SJCRH30 (cell line): ENCODE results near the gene AKR1C1. TPM values are rescaled to one million over a fixed set of nuclear protein-coding genes. Genes with fewer than 3 reads are reported as not detected.
"Not testable (repeated sequence)": the region's sequence is repeated elsewhere in the genome, so short reads cannot be mapped to it uniquely, and the experiment has no call there.

Experiments
- DNase-seq, 2 experiments: peaks; one replicate each; pipeline ENCODE4 v3.0.0-alpha.2; 2015 to 2020
- H3K27ac ChIP-seq: fragments of 250-450 bp; sonication (Bioruptor Pico); 2 replicates; pipeline ENCODE4 v1.5.1; 2020; ENCODE audit warnings: mild to moderate bottlenecking, moderate library complexity
- H3K27me3 ChIP-seq: fragments of 250-450 bp; sonication (Bioruptor Pico); 2 replicates; pipeline ENCODE4 v1.5.1; 2020; ENCODE audit warnings: mild to moderate bottlenecking, moderate library complexity
- H3K36me3 ChIP-seq: fragments of 250-450 bp; sonication (Bioruptor Pico); 2 replicates; pipeline ENCODE4 v1.5.1; 2020; ENCODE audit warnings: mild to moderate bottlenecking, moderate library complexity
- H3K4me1 ChIP-seq: fragments of 250-450 bp; sonication (Bioruptor Pico); 2 replicates; pipeline ENCODE4 v1.5.1; 2020; ENCODE audit warnings: mild to moderate bottlenecking, moderate library complexity
- H3K4me3 ChIP-seq: fragments of 250-450 bp; sonication (Bioruptor Pico); 2 replicates; pipeline ENCODE4 v1.5.1; 2020; ENCODE audit warnings: mild to moderate bottlenecking, moderate library complexity
- H3K9me3 ChIP-seq: fragments of 250-450 bp; sonication (Bioruptor Pico); replicated peaks from 2 replicates; pipeline ENCODE4 v1.5.1; 2020; ENCODE audit warnings: mild to moderate bottlenecking, moderate library complexity
- total RNA-seq: library from RNA; depleted of rRNA; stranded (reverse); fragments of >200 nt; shearing (Covaris generic); gene quantifications from 2 replicates; pipeline ENCODE4 v1.2.3, GENCODE V29; 2014

Gene AKR1C1
- total RNA-seq, 1 experiment from 2014 or later, result 3.6 TPM

GRCh38 chr10:4943416-4943815 lies 19.8 kb upstream of the AKR1C1 start:
- peak overlapping the region; percentile 67 for H3K27ac ChIP-seq

GRCh38 chr10:4943821-4944220 lies 19.4 kb upstream of the AKR1C1 start:
- H3K36me3 ChIP-seq, result no peaks in the 10 kb centered on the region
- peaks cover 18% of the 10 kb centered on the region for H3K4me1 ChIP-seq
- peak overlapping the region; percentile 67 for H3K27ac ChIP-seq
- DNase-seq, result peak; percentile 15 to 47
- no peaks in the 10 kb centered on the region for H3K27me3 ChIP-seq
- no peak overlapping the region for H3K4me3 ChIP-seq
- no peaks in the 10 kb centered on the region for H3K9me3 ChIP-seq

More at GRCh38 chr10:4943416-4943815, 19.8 kb upstream of the AKR1C1 start:
- not testable (repeated sequence) for H3K4me3 ChIP-seq, H3K9me3 ChIP-seq, H3K36me3 ChIP-seq, H3K27me3 ChIP-seq
- H3K4me1 ChIP-seq, result peaks cover 18% of the 10 kb centered on the region
- peak; percentile 5 to 60 for DNase-seq

- peaks cover 18% of the 10 kb centered on the region for H3K4me1 ChIP-seq
- H3K27ac ChIP-seq, result no peak overlapping the region
- no peak overlapping the region for H3K4me3 ChIP-seq
- no peaks in the 10 kb centered on the region for H3K9me3 ChIP-seq
- no peak for DNase-seq
- H3K27me3 ChIP-seq, result no peaks in the 10 kb centered on the region
- H3K36me3 ChIP-seq, result no peaks in the 10 kb centered on the region
Observed at GRCh38 chr10:4944841-4945240, 18.4 kb upstream of the AKR1C1 start.

GRCh38 chr10:4945766-4946717 lies 17.2 kb upstream of the AKR1C1 start:
- H3K9me3 ChIP-seq, result no peaks in the 10 kb centered on the region
- H3K27me3 ChIP-seq, result no peaks in the 10 kb centered on the region
- H3K27ac ChIP-seq, result no peak overlapping the region
- no peak overlapping the region for H3K4me3 ChIP-seq
- DNase-seq, result no peak
- H3K4me1 ChIP-seq, result peaks cover 18% of the 10 kb centered on the region
- H3K36me3 ChIP-seq, result no peaks in the 10 kb centered on the region

- H3K27me3 ChIP-seq, result no peaks in the 10 kb centered on the region
- H3K27ac ChIP-seq, result no peak overlapping the region
- peaks cover 18% of the 10 kb centered on the region for H3K4me1 ChIP-seq
- peak in 1 of 2 experiments; percentile 4 for DNase-seq
- no peaks in the 10 kb centered on the region for H3K9me3 ChIP-seq
- no peak overlapping the region for H3K4me3 ChIP-seq
- H3K36me3 ChIP-seq, result no peaks in the 10 kb centered on the region
Observed at GRCh38 chr10:4947039-4947634, 16.1 kb upstream of the AKR1C1 start.

- no peaks in the 10 kb centered on the region for H3K36me3 ChIP-seq
- no peak overlapping the region for H3K27ac ChIP-seq
- no peaks in the 10 kb centered on the region for H3K27me3 ChIP-seq
- no peak overlapping the region for H3K4me3 ChIP-seq
- peaks cover 12% of the 10 kb centered on the region for H3K4me1 ChIP-seq
- no peak for DNase-seq
- H3K9me3 ChIP-seq, result no peaks in the 10 kb centered on the region
Observed at GRCh38 chr10:4947635-4948596, 15.3 kb upstream of the AKR1C1 start.

- H3K27ac ChIP-seq, result not testable (repeated sequence)
Observed at GRCh38 chr10:4951512-4952162, 11.6 kb upstream of the AKR1C1 start.

GRCh38 chr10:4953405-4953804 lies 9.8 kb upstream of the AKR1C1 start:
- Histone ChIP-seq H3K4me3 (no peak overlapping the region), H3K27ac (no peak overlapping the region), H3K9me3 (no peaks in the 10 kb centered on the region), H3K27me3 (no peaks in the 10 kb centered on the region), H3K36me3 (no peaks in the 10 kb centered on the region), H3K4me1 (no peaks in the 10 kb centered on the region)
- DNase-seq, result no peak

More at GRCh38 chr10:4951512-4952162, 11.6 kb upstream of the AKR1C1 start:
- H3K4me1 ChIP-seq, H3K4me3 ChIP-seq, H3K27me3 ChIP-seq, DNase-seq, H3K36me3 ChIP-seq, H3K9me3 ChIP-seq: not testable (repeated sequence)

GRCh38 chr10:4956088-4956487 lies 7.1 kb upstream of the AKR1C1 start:
- H3K27ac ChIP-seq, H3K9me3 ChIP-seq, DNase-seq, H3K4me3 ChIP-seq, H3K27me3 ChIP-seq, H3K4me1 ChIP-seq, H3K36me3 ChIP-seq: not testable (repeated sequence)

- not testable (repeated sequence) for H3K4me3 ChIP-seq, H3K4me1 ChIP-seq, H3K36me3 ChIP-seq, DNase-seq, H3K27me3 ChIP-seq, H3K9me3 ChIP-seq, H3K27ac ChIP-seq
Observed at GRCh38 chr10:4956955-4957645, 6.1 kb upstream of the AKR1C1 start.

- not testable (repeated sequence) for H3K4me3 ChIP-seq, H3K9me3 ChIP-seq, H3K27ac ChIP-seq, H3K27me3 ChIP-seq, H3K4me1 ChIP-seq, DNase-seq, H3K36me3 ChIP-seq
Observed at GRCh38 chr10:4961558-4961957, 1.7 kb upstream of the AKR1C1 start.

GRCh38 chr10:4962308-4962707 lies 907 bp upstream of the AKR1C1 start:
- not testable (repeated sequence) for H3K27me3 ChIP-seq, DNase-seq, H3K9me3 ChIP-seq, H3K4me1 ChIP-seq, H3K36me3 ChIP-seq, H3K27ac ChIP-seq, H3K4me3 ChIP-seq

GRCh38 chr10:4963815-4964154 lies 570 bp downstream of the AKR1C1 start:
- not testable (repeated sequence) for H3K27ac ChIP-seq, H3K4me3 ChIP-seq, H3K27me3 ChIP-seq, DNase-seq, H3K36me3 ChIP-seq, H3K9me3 ChIP-seq, H3K4me1 ChIP-seq

GRCh38 chr10:4965763-4966162 lies 2.5 kb downstream of the AKR1C1 start:
- H3K9me3 ChIP-seq, H3K27ac ChIP-seq, H3K4me3 ChIP-seq, H3K27me3 ChIP-seq, H3K4me1 ChIP-seq, H3K36me3 ChIP-seq, DNase-seq: not testable (repeated sequence)
